ENCODE measurements around the gene LGI1. TPM values are rescaled to one million over a fixed set of nuclear protein-coding genes. Genes with fewer than 3 reads are reported as not detected.

The LGI1 gene
- total and polyA plus RNA-seq, 12 donors: 0.38 to 5.9 (median 1.4) TPM; not detected in 4

DNA sequence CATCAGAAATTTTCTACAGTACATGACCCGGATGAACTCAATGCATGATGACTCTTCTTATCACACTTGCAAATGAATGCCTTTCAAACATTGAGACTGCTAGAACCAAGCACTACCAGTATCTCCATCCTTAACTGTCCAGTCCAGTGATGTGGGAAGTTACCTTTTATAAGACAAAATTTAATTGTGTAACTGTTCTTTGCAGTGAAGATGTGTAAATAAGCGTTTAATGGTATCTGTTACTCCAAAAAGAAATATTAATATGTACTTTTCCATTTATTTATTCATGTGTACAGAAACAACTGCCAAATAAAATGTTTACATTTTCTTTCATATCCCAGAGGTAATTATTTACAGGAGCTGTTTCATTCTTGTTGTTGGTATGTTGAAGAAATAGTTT is 40.1 kb downstream of the LGI1 start:
- no peak for DNase-seq
- Histone ChIP-seq H3K4me1 (replicated peaks in 1 of 2) (no peaks in the 10 kb centered on the region), H3K27ac (no peak overlapping the region), H3K9me3 (replicated peaks in 1 of 3) (no peaks in the 10 kb centered on the region), H3K4me3 (no peak overlapping the region), H3K27me3 (no peaks in the 10 kb centered on the region), H3K36me3 (replicated peaks in 1 of 2) (no peaks in the 10 kb centered on the region)
- 63 to 77% (median 69%) methylated on average over 2 of the region's 2 CpGs for WGBS, 4 donors
- intact Hi-C loops (cut with DNase I): no loop called here
- no peak for TF ChIP-seq POLR2A (IDR thresholded peaks at IDR 0.05)

DNA sequence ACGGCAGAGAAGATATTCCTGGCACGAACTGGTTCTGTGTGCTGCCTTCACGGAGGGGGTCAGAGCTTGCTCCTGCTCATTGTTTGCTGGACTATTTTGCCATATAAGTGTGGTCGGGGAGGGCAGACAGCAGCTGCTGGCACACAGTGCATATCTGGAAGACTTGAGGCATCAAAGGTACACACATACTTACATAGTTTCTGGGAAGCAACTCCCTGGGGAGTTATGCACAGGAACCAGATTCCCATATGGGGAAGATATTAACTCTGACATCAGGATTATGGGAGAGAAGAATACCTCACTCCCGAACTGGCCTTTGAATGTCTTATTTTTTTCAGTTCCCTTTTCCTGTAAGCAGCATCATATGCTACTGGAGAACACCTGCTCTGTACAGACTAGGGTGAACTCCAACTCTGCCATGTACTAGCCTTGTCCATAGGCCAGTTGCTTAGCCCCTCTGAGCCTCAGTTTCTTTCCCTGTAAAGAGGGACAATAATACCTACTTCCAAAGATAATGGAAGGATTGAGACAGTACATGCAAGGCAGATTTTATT is 41.5 kb downstream of the LGI1 start:
- no peak overlapping the region for H3K27ac ChIP-seq
- 62 to 74% (median 69%) methylated on average over 5 of the region's 5 CpGs for WGBS, 4 donors
- TF ChIP-seq POLR2A (IDR thresholded peaks at IDR 0.05): no peak
- TF ChIP-seq, protein P1, sequence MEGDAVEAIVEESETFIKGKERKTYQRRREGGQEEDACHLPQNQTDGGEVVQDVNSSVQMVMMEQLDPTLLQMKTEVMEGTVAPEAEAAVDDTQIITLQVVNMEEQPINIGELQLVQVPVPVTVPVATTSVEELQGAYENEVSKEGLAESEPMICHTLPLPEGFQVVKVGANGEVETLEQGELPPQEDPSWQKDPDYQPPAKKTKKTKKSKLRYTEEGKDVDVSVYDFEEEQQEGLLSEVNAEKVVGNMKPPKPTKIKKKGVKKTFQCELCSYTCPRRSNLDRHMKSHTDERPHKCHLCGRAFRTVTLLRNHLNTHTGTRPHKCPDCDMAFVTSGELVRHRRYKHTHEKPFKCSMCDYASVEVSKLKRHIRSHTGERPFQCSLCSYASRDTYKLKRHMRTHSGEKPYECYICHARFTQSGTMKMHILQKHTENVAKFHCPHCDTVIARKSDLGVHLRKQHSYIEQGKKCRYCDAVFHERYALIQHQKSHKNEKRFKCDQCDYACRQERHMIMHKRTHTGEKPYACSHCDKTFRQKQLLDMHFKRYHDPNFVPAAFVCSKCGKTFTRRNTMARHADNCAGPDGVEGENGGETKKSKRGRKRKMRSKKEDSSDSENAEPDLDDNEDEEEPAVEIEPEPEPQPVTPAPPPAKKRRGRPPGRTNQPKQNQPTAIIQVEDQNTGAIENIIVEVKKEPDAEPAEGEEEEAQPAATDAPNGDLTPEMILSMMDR (IDR thresholded peaks at IDR 0.05): no peak
- intact Hi-C loops (cut with DNase I): no loop called here
- no peaks in the 10 kb centered on the region for H3K9me3 ChIP-seq (replicated peaks in 1 of 3)
- H3K27me3 ChIP-seq: no peaks in the 10 kb centered on the region
- H3K4me1 ChIP-seq (replicated peaks in 1 of 2): no peaks in the 10 kb centered on the region
- DNase-seq: no peak
- H3K36me3 ChIP-seq (replicated peaks in 1 of 2): no peaks in the 10 kb centered on the region
- no peak overlapping the region for H3K4me3 ChIP-seq

DNA sequence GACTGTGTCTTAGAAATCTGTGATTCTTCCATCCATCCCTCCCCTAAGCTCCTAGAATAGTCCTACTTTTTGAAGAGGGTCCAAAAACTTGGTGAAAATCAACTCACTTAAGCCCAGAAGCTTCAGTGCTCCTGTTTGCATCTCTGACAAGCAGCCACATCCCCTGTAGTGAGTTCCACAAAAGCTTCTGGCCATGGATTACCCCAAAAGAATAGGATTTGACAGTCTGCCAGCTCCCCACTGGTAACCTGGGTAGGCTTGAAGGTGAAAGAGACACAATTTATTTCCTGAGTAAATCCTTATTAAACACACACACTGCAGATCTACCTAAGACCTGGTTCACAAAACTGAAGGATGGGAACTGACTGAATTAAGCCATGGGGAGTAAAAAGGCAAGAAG is 46.5 kb downstream of the LGI1 start:
- no peak overlapping the region for H3K4me3 ChIP-seq
- no peaks in the 10 kb centered on the region for H3K36me3 ChIP-seq (replicated peaks in 1 of 2)
- H3K27ac ChIP-seq: no peak overlapping the region
- no peak for TF ChIP-seq POLR2A (IDR thresholded peaks at IDR 0.05)
- TF ChIP-seq, protein P1 (IDR thresholded peaks at IDR 0.05): no peak
- H3K4me1 ChIP-seq (replicated peaks in 1 of 2): no peaks in the 10 kb centered on the region
- intact Hi-C loops (cut with DNase I): loop anchor here in 1 of 2 donors (10.0 kb wide), 1 partner anchor 89 kb away; no protein-coding TSS in a partner anchor
- no peak for DNase-seq
- no peaks in the 10 kb centered on the region for H3K9me3 ChIP-seq (replicated peaks in 1 of 3)
- no peaks in the 10 kb centered on the region for H3K27me3 ChIP-seq

DNA sequence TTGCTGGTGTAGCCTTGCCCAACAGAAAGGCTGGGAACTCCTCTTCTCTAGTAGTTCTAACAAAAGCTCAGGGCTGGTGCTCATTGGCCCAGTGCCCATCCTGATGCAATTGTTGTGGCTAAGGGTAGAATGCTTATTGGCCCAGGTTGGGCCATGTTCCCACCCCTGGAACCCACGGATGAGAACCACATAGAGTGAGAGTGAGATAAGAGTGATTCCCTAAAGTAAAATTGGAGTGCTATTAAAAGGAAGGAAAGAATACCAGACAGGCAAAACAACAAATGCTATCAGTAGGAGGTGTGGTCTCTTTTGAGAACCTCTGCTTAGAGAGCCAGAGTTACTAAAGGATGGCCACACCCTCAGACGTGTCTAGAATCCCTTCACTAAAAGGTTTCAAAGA is 49.2 kb downstream of the LGI1 start:
- TF ChIP-seq, protein P1 (IDR thresholded peaks at IDR 0.05): no peak
- no peak for TF ChIP-seq POLR2A (IDR thresholded peaks at IDR 0.05)
- Histone ChIP-seq H3K36me3 (replicated peaks in 1 of 2) (no peaks in the 10 kb centered on the region), H3K9me3 (replicated peaks in 1 of 3) (no peaks in the 10 kb centered on the region), H3K27me3 (no peaks in the 10 kb centered on the region), H3K27ac (no peak overlapping the region), H3K4me3 (no peak overlapping the region), H3K4me1 (replicated peaks in 1 of 2) (no peaks in the 10 kb centered on the region)
- DNase-seq: no peak
- intact Hi-C loops (cut with DNase I): loop anchor here in 1 of 2 donors (10.0 kb wide), 1 partner anchor 92 kb away; no protein-coding TSS in a partner anchor
- 43 to 60% (median 52%) methylated on average over 2 of the region's 2 CpGs for WGBS, 4 donors

DNA sequence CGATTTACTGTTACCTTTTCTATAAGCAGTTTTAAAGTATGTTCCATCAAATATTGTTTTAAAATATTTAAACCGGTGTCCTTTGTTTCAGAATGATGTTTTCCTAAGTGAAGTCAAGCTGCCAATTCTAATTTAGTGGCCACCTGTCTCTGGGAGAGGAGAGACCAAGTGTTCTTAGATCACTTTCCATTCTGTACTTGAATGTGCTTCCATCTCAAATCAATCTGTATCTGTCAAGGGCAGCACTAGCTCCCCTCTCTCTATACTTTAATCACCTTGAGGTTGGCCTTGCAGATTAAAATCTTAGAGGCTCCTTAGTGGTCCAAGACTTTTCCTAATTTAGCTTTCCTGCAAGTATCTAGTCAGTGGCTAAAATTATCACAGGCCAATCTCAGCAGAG is 49.6 kb downstream of the LGI1 start:
- H3K4me1 ChIP-seq (replicated peaks in 1 of 2): no peaks in the 10 kb centered on the region
- H3K36me3 ChIP-seq (replicated peaks in 1 of 2): no peaks in the 10 kb centered on the region
- H3K9me3 ChIP-seq (replicated peaks in 1 of 3): no peaks in the 10 kb centered on the region
- no peak overlapping the region for H3K27ac ChIP-seq
- no peak for TF ChIP-seq POLR2A (IDR thresholded peaks at IDR 0.05)
- TF ChIP-seq, protein P1 (IDR thresholded peaks at IDR 0.05): no peak
- H3K27me3 ChIP-seq: no peaks in the 10 kb centered on the region
- intact Hi-C loops (cut with DNase I): loop anchor here in 1 of 2 donors (10.0 kb wide), 1 partner anchor 93 kb away; no protein-coding TSS in a partner anchor
- no peak for DNase-seq
- WGBS, 4 donors: 79 to 92% (median 87%) methylated on average over 2 of the region's 2 CpGs
- no peak overlapping the region for H3K4me3 ChIP-seq
